ENCODE results near the gene KCNAB2.

GRCh38 chr1:6086762-6087376 lies 41.2 kb downstream of the KCNAB2 start:
- TF ChIP-seq EZH2 (IDR thresholded peaks at IDR 0.05; ENCODE audit: insufficient read depth, low read length) (no peak), CTCF (IDR thresholded peaks at IDR 0.05; ENCODE audit: insufficient read depth, low read depth, low read length) (no peak)

Measured in astrocyte (in vitro differentiated cells and primary cell).